A673 (cell line): ENCODE data around the gene KDM4B. TPM values are rescaled to one million over a fixed set of nuclear protein-coding genes. Genes with fewer than 3 reads are reported as not detected.

Source experiments
- BruUV-seq: library from RNA; stranded (reverse); fragments of 400-500 nt; replicated peaks from 2 replicates; lab custom pipeline; 2021; lab: Mats Ljungman, UMichigan
- CTCF ChIA-PET: fragments of 300-600 bp; sonication (Branson Sonifier 250); formaldehyde crosslinking; loops from one replicate; lab custom pipeline; 2022; ENCODE audit warnings: antibody characterized with exemption; lab: Charles Lee
- POLR2A ChIA-PET: fragments of 300-600 bp; sonication (Branson Sonifier 250); formaldehyde crosslinking; loops from one replicate; lab custom pipeline; 2022; ENCODE audit warnings: antibody characterized with exemption; ENCODE audit not compliant: low non-redundant PET; lab: Charles Lee
- DNase-seq: peaks from one replicate; pipeline ENCODE4 v3.0.0-alpha.2; 2015; ENCODE audit warnings: low spot score
- H3K27ac ChIP-seq: fragments of 200-600 bp; sonication (generic); 2 replicates; pipeline ENCODE4 v1.5.1; 2016; ENCODE audit warnings: mixed run types, low read depth, mild to moderate bottlenecking, mixed read lengths, antibody characterized with exemption, low read length; ENCODE audit not compliant: poor library complexity, severe bottlenecking
- H3K27me3 ChIP-seq: fragments of 200-600 bp; sonication (generic); replicated peaks from 2 replicates; pipeline ENCODE4 v1.6.1; 2017; ENCODE audit warnings: mixed run types, low read depth, mild to moderate bottlenecking, mixed read lengths, antibody characterized with exemption, low read length; ENCODE audit not compliant: insufficient read depth, poor library complexity
- H3K36me3 ChIP-seq: fragments of 200-600 bp; sonication (generic); 2 replicates; pipeline ENCODE4 v1.6.1; 2016; ENCODE audit warnings: mixed run types, mild to moderate bottlenecking, mixed read lengths, antibody characterized with exemption, low read length; ENCODE audit not compliant: insufficient read depth, poor library complexity, severe bottlenecking
- H3K4me1 ChIP-seq: fragments of 200-600 bp; sonication (generic); 2 replicates; pipeline ENCODE4 v1.6.1; 2017; ENCODE audit warnings: mixed run types, mild to moderate bottlenecking, mixed read lengths, antibody characterized with exemption, low read length; ENCODE audit not compliant: insufficient read depth, poor library complexity, severe bottlenecking
- H3K4me3 ChIP-seq: fragments of 200-600 bp; sonication (generic); 2 replicates; pipeline ENCODE4 v1.5.1; 2016; ENCODE audit warnings: low read depth, mixed run types, mild to moderate bottlenecking, mixed read lengths, low read length; ENCODE audit not compliant: poor library complexity, severe bottlenecking
- H3K9me3 ChIP-seq: fragments of 200-600 bp; sonication (generic); 2 replicates; pipeline ENCODE4 v1.6.1; 2016; ENCODE audit warnings: mixed run types, low read depth, mild to moderate bottlenecking, mixed read lengths, antibody characterized with exemption, low read length; ENCODE audit not compliant: poor library complexity, severe bottlenecking
- CTCF ChIP-seq: fragments of 300-800, 200-600 bp; sonication (generic); conservative IDR thresholded peaks from 2 replicates; pipeline ENCODE4 v1.5.1; 2017; ENCODE audit warnings: low read depth, mild to moderate bottlenecking, antibody characterized with exemption, low read length, moderate library complexity, mixed read lengths
- EZH2 ChIP-seq: fragments of 200-600 bp; sonication (generic); IDR thresholded peaks from 2 replicates; pipeline ENCODE4 v1.6.1; 2017; ENCODE audit warnings: borderline replicate concordance, low read depth, mild to moderate bottlenecking, mixed read lengths, antibody characterized with exemption, low read length; ENCODE audit not compliant: poor library complexity, severe bottlenecking
- intact Hi-C: fragments of 100-400 bp; cut with micrococcal nuclease; formaldehyde crosslinking; loops from one replicate; pipeline ENCODE4 v1.10.0; 2022; ENCODE audit not compliant: unreplicated experiment
- total RNA-seq: library from RNA; stranded (reverse); gene quantifications from 2 replicates; pipeline ENCODE4 v1.2.3, GENCODE V29; 2021

KDM4B gene
- total RNA-seq, 1 experiment from 2014 or later, result 30.0 TPM

GRCh38 chr19:5111051-5111450, 142.1 kb downstream of the KDM4B start:
- Histone ChIP-seq H3K9me3 (peaks cover 4% of the 10 kb centered on the region), H3K27me3 (no peaks in the 10 kb centered on the region), H3K4me3 (no peak overlapping the region), H3K4me1 (peaks cover 42% of the 10 kb centered on the region), H3K36me3 (no peaks in the 10 kb centered on the region), H3K27ac (peak overlapping the region; percentile 13)
- ChIA-PET CTCF (no interaction called here), POLR2A (no interaction called here)
- no peak for DNase-seq
- no TSS peak for BruUV-seq
- intact Hi-C loops, result no loop called here
- TF ChIP-seq CTCF, result no peak
- TF ChIP-seq EZH2, result no peak

- peak overlapping the region; percentile 65 for H3K27ac ChIP-seq
- TF ChIP-seq EZH2, result no peak
- intact Hi-C loops, result no loop called here
- H3K4me1 ChIP-seq, result peaks cover 34% of the 10 kb centered on the region
- DNase-seq, result no peak
- ChIA-PET CTCF (interaction anchor here (1.1 kb wide), 1 partner anchor 65 kb away, joined by 3 read pairs; no protein-coding TSS in a partner anchor), POLR2A (no interaction called here)
- peaks cover 10% of the 10 kb centered on the region for H3K9me3 ChIP-seq
- H3K27me3 ChIP-seq, result no peaks in the 10 kb centered on the region
- H3K36me3 ChIP-seq, result peaks cover 5% of the 10 kb centered on the region
- no peak overlapping the region for H3K4me3 ChIP-seq
- BruUV-seq, result no TSS peak
Measured at GRCh38 chr19:5112175-5112574, 143.3 kb downstream of the KDM4B start.

- no peak overlapping the region for H3K4me3 ChIP-seq
- peaks cover 10% of the 10 kb centered on the region for H3K9me3 ChIP-seq
- no TSS peak for BruUV-seq
- DNase-seq, result peak; percentile 77
- TF ChIP-seq EZH2, result no peak
- TF ChIP-seq CTCF, result no peak
- intact Hi-C loops, result no loop called here
- peaks cover 5% of the 10 kb centered on the region for H3K36me3 ChIP-seq
- H3K4me1 ChIP-seq, result peaks cover 27% of the 10 kb centered on the region
- ChIA-PET POLR2A (no interaction called here), CTCF (interaction anchor here (0.5 to 1.1 kb wide), 4 partner anchors 16 to 508 kb away, joined by 3 to 12 read pairs (median 4); no protein-coding TSS in a partner anchor)
- H3K27ac ChIP-seq, result peak overlapping the region; percentile 65
- H3K27me3 ChIP-seq, result no peaks in the 10 kb centered on the region
Measured at GRCh38 chr19:5112681-5113575, 144.0 kb downstream of the KDM4B start.
